ENCODE measurements around the gene MAPK10. TPM values are rescaled to one million over a fixed set of nuclear protein-coding genes. Genes with fewer than 3 reads are reported as not detected.

Gene MAPK10
- total RNA-seq, 4 donors from 2014 or later = 0.15 to 1.5 (median 0.35) TPM; not detected in 1

DNA sequence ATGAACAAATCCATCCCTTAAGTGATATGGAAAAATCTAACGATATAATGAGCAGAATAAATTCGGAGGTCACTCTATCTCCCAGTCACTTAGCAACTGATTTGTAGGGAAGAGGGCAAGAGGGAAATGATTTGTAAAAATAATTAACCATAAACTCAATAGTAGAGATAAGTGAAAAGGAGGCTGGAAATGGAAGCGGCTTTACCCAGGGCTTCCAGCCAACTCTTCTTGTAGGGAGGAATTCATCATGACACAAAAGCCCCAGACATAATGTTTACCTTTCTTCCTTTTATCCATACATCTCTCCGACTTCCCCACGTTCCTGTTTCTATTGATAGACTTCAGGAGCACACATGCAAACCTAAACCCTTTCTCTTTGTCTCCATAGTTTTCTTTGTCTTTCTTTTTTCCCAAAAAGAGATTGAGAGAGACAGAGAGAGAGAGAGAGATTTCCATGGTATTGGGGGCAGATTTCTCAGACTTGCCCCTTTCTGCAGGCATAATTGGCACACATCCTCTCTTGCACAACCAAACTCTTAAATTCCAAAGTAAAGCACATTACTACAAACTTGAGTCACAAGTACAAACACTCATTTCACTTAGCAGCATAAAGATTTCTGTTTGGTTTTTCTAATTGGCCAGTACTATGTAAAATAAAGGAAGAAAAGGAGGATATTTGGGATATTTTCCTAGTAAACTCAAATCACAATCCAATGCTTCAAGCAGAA, 140.9 kb downstream of the MAPK10 start:
- Histone ChIP-seq H3K4me3 (no peak overlapping the region), H3K27ac (no peak overlapping the region), H3K4me1 (no peaks in the 10 kb centered on the region), H3K27me3 (no peaks in the 10 kb centered on the region), H3K36me3 (no peaks in the 10 kb centered on the region), H3K9me3 (no peaks in the 10 kb centered on the region)
- in situ Hi-C loops (cut with MboI; ENCODE audit: low sequenced_read_pairs in 4 of 4) = no loop called here
- DNase-seq = no peak
- TF ChIP-seq, protein P1, sequence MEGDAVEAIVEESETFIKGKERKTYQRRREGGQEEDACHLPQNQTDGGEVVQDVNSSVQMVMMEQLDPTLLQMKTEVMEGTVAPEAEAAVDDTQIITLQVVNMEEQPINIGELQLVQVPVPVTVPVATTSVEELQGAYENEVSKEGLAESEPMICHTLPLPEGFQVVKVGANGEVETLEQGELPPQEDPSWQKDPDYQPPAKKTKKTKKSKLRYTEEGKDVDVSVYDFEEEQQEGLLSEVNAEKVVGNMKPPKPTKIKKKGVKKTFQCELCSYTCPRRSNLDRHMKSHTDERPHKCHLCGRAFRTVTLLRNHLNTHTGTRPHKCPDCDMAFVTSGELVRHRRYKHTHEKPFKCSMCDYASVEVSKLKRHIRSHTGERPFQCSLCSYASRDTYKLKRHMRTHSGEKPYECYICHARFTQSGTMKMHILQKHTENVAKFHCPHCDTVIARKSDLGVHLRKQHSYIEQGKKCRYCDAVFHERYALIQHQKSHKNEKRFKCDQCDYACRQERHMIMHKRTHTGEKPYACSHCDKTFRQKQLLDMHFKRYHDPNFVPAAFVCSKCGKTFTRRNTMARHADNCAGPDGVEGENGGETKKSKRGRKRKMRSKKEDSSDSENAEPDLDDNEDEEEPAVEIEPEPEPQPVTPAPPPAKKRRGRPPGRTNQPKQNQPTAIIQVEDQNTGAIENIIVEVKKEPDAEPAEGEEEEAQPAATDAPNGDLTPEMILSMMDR (IDR thresholded peaks at IDR 0.05 in 4 of 5, conservative IDR thresholded peaks at IDR 0.05 in 1 of 5) = no peak
- TF ChIP-seq POLR2A (IDR thresholded peaks at IDR 0.05) = no peak
- no peak for ATAC-seq
- intact Hi-C loops (cut with DNase I; ENCODE audit: low total_unique reads) = no loop called here

DNA sequence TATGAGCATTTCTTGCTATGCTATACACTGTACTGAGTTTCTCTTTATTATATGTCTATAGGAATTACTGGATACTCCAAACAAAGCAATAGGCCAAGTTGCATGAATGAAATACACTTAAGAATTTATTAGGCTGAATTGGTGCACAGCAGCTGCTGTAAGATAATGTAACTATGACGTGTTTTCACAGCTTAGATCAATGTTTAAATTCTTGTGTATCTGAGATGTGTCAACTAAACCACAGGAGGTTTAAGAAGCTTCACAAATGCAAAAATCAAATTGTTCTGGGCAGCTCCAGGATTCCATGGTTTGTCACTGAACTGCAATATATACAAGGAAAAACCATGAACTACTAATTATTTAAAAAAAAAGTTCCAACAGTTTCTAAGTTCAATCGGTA, 156.7 kb downstream of the MAPK10 start:
- Histone ChIP-seq H3K9me3 (no peaks in the 10 kb centered on the region), H3K27ac (no peak overlapping the region), H3K4me1 (no peaks in the 10 kb centered on the region), H3K4me3 (no peak overlapping the region), H3K27me3 (no peaks in the 10 kb centered on the region), H3K36me3 (no peaks in the 10 kb centered on the region)
- TF ChIP-seq, protein P1 (IDR thresholded peaks at IDR 0.05 in 4 of 5, conservative IDR thresholded peaks at IDR 0.05 in 1 of 5) = no peak
- no peak for TF ChIP-seq POLR2A (IDR thresholded peaks at IDR 0.05)
- intact Hi-C loops (cut with DNase I; ENCODE audit: low total_unique reads) (no loop called here), in situ Hi-C loops (cut with MboI; ENCODE audit: low sequenced_read_pairs in 4 of 4) (no loop called here)
- ATAC-seq = no peak
- no peak for DNase-seq

DNA sequence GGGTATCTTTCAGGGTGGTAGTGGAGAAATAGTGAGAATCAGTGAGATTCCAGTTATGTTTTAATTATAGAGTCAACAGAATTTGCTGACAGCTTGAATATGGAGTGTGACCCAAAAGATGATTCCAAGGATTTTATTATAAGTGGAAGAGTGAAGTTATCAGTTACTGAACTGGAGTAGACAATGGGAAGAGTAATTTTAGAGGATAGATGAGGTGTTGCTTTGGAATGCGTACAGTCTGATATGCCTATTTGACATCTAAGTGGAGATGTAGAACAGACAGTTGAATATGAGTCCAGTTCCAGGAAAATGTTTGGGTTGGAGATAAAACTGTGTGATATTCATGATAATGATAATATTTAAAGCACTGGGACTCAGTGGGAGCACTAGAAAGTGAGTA, 174.2 kb downstream of the MAPK10 start:
- Histone ChIP-seq H3K27me3 (no peaks in the 10 kb centered on the region), H3K4me3 (no peak overlapping the region), H3K9me3 (no peaks in the 10 kb centered on the region), H3K27ac (no peak overlapping the region), H3K36me3 (no peaks in the 10 kb centered on the region), H3K4me1 (no peaks in the 10 kb centered on the region)
- no peak for TF ChIP-seq POLR2A (IDR thresholded peaks at IDR 0.05)
- TF ChIP-seq, protein P1 (IDR thresholded peaks at IDR 0.05 in 4 of 5, conservative IDR thresholded peaks at IDR 0.05 in 1 of 5) = no peak
- DNase-seq = no peak
- no peak for ATAC-seq
- in situ Hi-C loops (cut with MboI; ENCODE audit: low sequenced_read_pairs in 4 of 4) = no loop called here
- intact Hi-C loops (cut with DNase I; ENCODE audit: low total_unique reads) = no loop called here

DNA sequence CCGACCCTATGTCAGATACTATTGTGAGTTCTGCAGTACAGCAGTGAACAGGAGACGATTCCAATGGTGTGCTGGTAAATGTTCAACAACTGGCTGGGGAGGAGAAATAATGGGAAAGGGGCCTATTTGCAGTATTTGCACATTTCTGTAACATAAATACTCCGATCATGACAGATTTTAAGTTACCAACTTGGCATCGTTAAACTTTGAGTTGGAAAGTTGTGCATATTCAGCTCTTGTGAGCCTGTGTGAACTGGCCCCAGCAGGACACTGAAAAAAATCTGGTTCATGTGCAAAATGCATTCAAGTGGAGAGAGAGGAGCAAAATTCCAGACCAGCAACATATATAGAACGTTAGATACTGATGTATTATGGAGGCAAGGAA, 175.0 kb downstream of the MAPK10 start:
- H3K4me3 ChIP-seq = no peak overlapping the region
- no peak for TF ChIP-seq POLR2A (IDR thresholded peaks at IDR 0.05)
- TF ChIP-seq, protein P1 (IDR thresholded peaks at IDR 0.05 in 4 of 5, conservative IDR thresholded peaks at IDR 0.05 in 1 of 5) = no peak
- no peak for DNase-seq
- intact Hi-C loops (cut with DNase I; ENCODE audit: low total_unique reads) (no loop called here), in situ Hi-C loops (cut with MboI; ENCODE audit: low sequenced_read_pairs in 4 of 4) (no loop called here)
- no peak for ATAC-seq
- no peaks in the 10 kb centered on the region for H3K9me3 ChIP-seq
- no peak overlapping the region for H3K27ac ChIP-seq
- H3K4me1 ChIP-seq = no peaks in the 10 kb centered on the region
- H3K36me3 ChIP-seq = no peaks in the 10 kb centered on the region
- H3K27me3 ChIP-seq = no peaks in the 10 kb centered on the region
